ENCODE data around the gene FBLN2. TPM values are rescaled to one million over a fixed set of nuclear protein-coding genes. Genes with fewer than 3 reads are reported as not detected.
"Not testable (repeated sequence)": the region's sequence is repeated elsewhere in the genome, so short reads cannot be mapped to it uniquely, and the experiment has no call there.

FBLN2 gene
- total RNA-seq, 2 experiments from 2014 or later: not detected

DNA sequence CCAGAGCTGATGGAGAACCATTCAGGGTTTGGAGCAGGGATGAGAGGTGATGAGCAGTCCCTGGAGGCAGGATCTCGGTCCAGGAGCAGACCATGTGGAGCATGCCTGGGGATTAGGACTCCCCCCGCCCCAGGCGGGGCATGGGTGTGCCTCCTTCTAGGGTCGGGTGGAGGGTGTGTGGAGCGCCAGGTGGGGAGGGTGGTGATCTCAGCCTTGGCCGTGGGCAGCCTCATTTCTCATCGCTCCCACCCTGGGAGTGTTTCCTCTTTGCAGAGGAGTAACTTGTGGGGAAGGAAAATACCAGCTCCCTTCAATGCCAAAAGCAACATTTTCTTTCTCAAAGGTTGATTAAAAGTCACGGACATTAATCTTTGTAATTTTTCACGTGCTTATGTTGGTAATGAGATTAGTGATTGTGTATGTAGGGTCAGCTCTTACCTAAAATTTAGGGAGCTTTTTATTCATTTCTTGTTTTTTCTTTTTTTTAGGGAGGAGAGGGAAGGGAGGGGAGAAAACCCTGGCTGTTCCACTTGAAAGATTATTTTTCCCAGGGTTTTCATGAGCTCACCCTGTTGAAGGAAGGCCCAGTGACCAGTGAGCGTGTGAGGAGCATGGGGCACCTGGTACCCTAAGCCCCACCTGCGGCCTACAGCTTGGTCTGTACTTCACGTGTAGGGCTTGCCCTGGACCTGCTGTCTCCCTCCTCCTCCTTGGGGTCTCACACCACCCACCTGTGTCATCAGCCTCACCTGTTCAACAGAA, 11.0 kb downstream of the FBLN2 start:
- H3K27me3 Mint-ChIP-seq: peaks cover 12% of the 10 kb centered on the region
- ChIA-PET POLR2A (no interaction called here), CTCF (interaction anchor here (1.4 to 1.5 kb wide), 2 partner anchors 64 to 87 kb away, joined by 3 to 4 read pairs; no protein-coding TSS in a partner anchor)
- H3K9me3 Mint-ChIP-seq: no peaks in the 10 kb centered on the region
- H3K4me1 Mint-ChIP-seq (ENCODE audit: low read depth): no peaks in the 10 kb centered on the region
- H3K36me3 Mint-ChIP-seq: no peaks in the 10 kb centered on the region
- intact Hi-C loops (cut with micrococcal nuclease): no loop called here
- no peak overlapping the region for H3K4me3 Mint-ChIP-seq
- DNase-seq: no peak
- H3K27ac Mint-ChIP-seq: no peak overlapping the region

DNA sequence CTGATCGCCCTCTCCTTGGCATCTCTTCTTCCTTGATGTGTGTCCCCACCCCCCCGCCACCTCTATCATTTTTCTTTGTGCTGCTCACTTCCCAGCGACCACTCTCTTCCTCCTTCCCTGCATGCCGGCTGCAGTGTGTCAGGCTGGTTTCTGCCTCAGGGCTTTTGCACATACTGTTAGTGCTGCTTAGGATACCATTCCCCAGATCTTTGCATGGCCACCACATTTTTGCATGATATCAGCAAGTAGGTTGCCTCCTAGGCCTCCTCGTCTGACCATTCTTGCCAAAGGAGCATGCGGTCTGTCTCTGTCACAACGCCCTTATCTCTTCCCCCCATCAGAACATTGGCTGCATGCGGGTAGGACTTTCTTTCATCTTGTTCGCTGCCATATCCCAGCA, 12.5 kb downstream of the FBLN2 start:
- H3K4me3 Mint-ChIP-seq: no peak overlapping the region
- ChIA-PET POLR2A (no interaction called here), CTCF (no interaction called here)

DNA sequence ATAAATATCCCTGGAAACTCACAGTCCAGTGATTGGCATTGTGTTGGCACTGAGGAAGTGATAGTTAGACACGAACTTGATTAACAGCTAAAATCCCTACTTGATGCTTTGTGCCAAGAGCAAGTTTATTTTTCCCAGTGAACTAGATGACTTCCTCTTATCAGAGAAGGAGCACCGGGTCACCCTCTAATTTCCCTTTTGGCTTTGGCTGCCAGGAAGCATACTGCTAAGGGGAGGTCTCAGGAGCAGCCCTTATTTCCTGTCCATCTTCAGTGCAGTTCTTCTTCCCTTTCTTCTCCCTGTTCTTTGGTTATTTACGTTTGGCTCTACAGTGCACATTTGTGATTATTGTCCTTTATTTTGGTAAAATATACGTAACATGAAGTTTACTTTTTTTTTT, 13.0 kb downstream of the FBLN2 start:
- CTCF ChIA-PET: no interaction called here
- POLR2A ChIA-PET: no interaction called here
- DNase-seq: no peak
- no peaks in the 10 kb centered on the region for H3K9me3 Mint-ChIP-seq
- intact Hi-C loops (cut with micrococcal nuclease): no loop called here
- H3K36me3 Mint-ChIP-seq: no peaks in the 10 kb centered on the region
- H3K4me3 Mint-ChIP-seq: no peak overlapping the region
- H3K27ac Mint-ChIP-seq: no peak overlapping the region
- no peaks in the 10 kb centered on the region for H3K4me1 Mint-ChIP-seq (ENCODE audit: low read depth)
- peaks cover 12% of the 10 kb centered on the region for H3K27me3 Mint-ChIP-seq

More for the DNA sequence above, 12.5 kb downstream of the FBLN2 start:
- Mint-ChIP-seq H3K27ac (no peak overlapping the region), H3K9me3 (no peaks in the 10 kb centered on the region), H3K27me3 (peaks cover 12% of the 10 kb centered on the region), H3K36me3 (no peaks in the 10 kb centered on the region), H3K4me1 (ENCODE audit: low read depth) (no peaks in the 10 kb centered on the region)
- DNase-seq: no peak
- intact Hi-C loops (cut with micrococcal nuclease): no loop called here

DNA sequence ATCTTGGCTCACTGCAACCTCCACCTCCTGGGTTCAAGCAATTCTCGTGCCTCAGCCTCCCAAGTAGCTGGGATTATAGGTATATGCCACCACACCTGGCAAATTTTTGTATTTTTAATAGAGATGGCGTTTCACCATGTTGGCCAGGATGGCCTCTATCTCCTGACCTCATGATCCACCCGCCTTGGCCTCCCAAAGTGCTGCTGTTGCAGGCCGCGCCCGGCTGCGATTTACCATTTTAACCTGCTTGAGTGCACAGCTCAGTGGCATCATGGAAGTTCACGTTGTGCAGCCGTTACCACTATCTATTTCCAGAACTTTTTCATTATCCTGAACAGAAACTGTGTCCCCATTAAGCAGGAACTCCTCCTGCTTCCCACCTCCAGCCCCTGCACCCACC, 13.5 kb downstream of the FBLN2 start:
- H3K36me3 Mint-ChIP-seq; intact Hi-C loops (cut with micrococcal nuclease); DNase-seq; H3K9me3 Mint-ChIP-seq; H3K4me3 Mint-ChIP-seq; CTCF ChIA-PET; H3K27ac Mint-ChIP-seq; POLR2A ChIA-PET; H3K4me1 Mint-ChIP-seq (ENCODE audit: low read depth): not testable (repeated sequence)
- peaks cover 12% of the 10 kb centered on the region for H3K27me3 Mint-ChIP-seq

DNA sequence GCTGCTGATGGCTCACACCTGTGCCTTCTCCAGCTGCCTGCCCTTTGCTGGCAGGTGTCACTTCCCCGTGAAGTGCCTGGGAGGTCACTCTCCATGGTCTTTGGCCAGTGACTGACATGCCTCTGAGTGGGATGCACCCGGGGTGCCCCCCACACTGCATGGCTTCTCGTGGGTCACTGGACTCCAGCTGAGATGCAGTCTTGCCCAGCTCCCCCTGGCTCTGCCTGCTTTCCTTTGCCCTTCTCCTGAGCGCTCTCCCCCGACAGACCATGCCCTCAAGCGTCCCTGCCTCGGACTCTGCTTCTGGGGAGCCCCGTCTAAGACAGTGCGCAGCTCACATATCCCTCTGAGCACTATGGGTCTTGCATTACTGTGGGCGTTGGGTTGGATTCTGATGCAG, 14.4 kb downstream of the FBLN2 start:
- no peak for DNase-seq
- peaks cover 9% of the 10 kb centered on the region for H3K27me3 Mint-ChIP-seq
- CTCF ChIA-PET: interaction anchor here (0.6 kb wide), 1 partner anchor 93 kb away, joined by 3 read pairs; no protein-coding TSS in a partner anchor
- no peak overlapping the region for H3K27ac Mint-ChIP-seq
- POLR2A ChIA-PET: no interaction called here
- H3K9me3 Mint-ChIP-seq: no peaks in the 10 kb centered on the region
- H3K36me3 Mint-ChIP-seq: no peaks in the 10 kb centered on the region
- intact Hi-C loops (cut with micrococcal nuclease): no loop called here
- H3K4me3 Mint-ChIP-seq: no peak overlapping the region
- H3K4me1 Mint-ChIP-seq (ENCODE audit: low read depth): no peaks in the 10 kb centered on the region

DNA sequence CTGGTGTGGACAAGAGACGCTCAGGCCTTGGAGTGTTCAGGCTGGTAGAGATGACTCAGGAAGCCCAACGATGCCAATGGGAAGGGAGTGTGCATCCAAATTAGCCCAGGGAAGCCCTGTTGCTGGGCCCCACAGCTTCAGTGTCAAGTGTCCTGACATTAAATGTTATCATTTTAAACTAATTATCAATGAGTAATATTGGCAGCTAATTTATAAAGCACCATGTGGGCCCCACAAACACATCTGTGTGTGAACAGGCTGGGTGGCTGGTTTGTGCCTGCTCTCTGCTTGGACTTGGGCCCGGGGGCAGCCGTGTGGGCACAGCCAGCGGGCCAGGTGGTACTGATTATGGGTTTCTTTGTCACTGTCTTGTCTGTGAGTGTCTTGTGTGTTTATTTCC, 15.0 kb downstream of the FBLN2 start:
- H3K36me3 Mint-ChIP-seq: no peaks in the 10 kb centered on the region
- no peak for DNase-seq
- H3K9me3 Mint-ChIP-seq: no peaks in the 10 kb centered on the region
- CTCF ChIA-PET: interaction anchor here (0.6 kb wide), 1 partner anchor 94 kb away, joined by 3 read pairs; no protein-coding TSS in a partner anchor
- POLR2A ChIA-PET: no interaction called here
- H3K4me3 Mint-ChIP-seq: no peak overlapping the region
- H3K27me3 Mint-ChIP-seq: peaks cover 9% of the 10 kb centered on the region
- intact Hi-C loops (cut with micrococcal nuclease): no loop called here
- H3K27ac Mint-ChIP-seq: no peak overlapping the region
- H3K4me1 Mint-ChIP-seq (ENCODE audit: low read depth): no peaks in the 10 kb centered on the region

DNA sequence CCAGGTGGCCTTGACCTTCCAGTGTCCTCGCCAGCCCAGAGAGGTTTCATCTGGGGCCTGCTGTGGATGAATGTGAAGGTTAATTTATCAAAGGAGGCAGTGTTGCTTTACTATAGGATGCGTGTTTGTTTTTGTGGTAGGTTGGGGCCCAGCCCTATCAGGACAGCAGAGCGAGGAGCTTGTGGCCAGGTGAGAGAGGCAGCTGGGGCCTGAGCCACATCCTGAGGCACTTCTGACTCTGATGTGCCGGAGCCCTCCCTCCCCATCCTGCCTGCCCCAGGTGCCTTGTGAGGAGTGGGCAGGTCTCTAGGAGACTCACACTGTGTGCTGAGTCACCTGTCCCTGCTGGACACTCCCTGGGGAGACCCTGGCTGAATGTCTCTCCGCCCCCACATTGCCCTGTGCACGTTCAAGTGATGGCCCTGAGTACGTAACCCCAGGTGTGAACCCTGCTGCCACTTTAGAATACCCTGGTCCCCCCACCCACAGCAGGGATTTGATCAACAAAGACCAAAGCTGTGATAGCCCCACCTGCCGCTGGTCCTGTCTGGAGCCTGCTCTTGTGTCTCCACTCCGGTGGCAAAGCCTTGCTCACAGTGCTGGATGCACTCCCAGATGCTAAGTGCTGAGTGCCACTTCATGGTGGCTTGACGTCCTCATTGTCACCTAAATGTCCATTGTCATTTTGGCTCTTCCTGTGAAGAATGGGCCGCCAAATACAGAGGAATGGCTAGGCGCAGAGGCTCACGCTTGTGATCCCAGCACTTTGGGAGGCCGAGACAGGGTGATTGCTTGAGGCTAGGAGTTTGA, 16.0 kb downstream of the FBLN2 start:
- POLR2A ChIA-PET: no interaction called here
- no peaks in the 10 kb centered on the region for H3K4me1 Mint-ChIP-seq (ENCODE audit: low read depth)
- H3K4me3 Mint-ChIP-seq: no peak overlapping the region
- DNase-seq: no peak
- H3K36me3 Mint-ChIP-seq: no peaks in the 10 kb centered on the region
- peaks cover 6% of the 10 kb centered on the region for H3K27me3 Mint-ChIP-seq
- intact Hi-C loops (cut with micrococcal nuclease): no loop called here
- H3K9me3 Mint-ChIP-seq: no peaks in the 10 kb centered on the region
- CTCF ChIA-PET: no interaction called here
- no peak overlapping the region for H3K27ac Mint-ChIP-seq

DNA sequence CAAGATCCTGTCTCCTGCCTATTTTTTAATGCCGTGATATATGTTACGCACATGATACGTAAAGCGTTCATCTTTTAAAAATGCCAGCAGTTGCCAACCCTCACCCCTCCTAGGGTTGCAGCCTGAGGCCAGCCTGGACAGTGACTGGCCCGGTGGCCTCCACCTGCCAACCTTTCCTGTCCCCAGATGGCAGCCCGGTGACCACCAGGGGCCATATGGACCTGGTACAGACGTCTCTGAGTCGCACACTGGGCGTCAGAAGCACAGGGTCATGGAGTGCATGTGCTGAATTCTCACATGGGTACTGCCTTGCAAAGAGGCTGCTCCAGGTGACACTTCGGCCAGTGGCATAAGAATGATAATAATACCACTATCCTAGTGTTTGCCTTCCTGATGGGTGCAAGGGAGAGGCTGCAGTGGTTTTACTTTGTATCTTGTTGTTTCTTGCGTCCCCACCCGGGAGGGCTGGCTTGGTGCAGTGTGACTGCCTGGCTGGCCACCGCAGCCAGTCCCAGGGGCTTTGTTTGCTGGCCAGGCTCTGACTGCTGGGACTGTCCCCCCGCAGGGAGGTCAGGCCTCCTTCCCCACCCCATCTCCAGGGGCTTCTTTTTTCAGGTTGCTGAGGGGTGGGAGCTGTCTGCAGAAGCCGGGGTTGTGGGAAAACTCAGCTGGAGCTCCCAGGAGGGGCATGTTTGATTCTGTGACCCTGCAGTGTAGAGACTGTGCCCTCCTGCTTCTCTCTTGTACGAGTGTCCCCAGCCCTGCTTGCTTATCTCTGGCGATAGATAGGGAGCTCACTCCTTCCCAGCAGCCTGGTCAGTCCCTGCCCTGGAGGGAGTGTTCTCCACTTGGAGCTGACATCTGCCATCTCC, 16.9 kb downstream of the FBLN2 start:
- CTCF ChIA-PET: no interaction called here
- intact Hi-C loops (cut with micrococcal nuclease): no loop called here
- DNase-seq: no peak
- H3K27ac Mint-ChIP-seq: no peak overlapping the region
- H3K4me3 Mint-ChIP-seq: no peak overlapping the region
- peaks cover 6% of the 10 kb centered on the region for H3K27me3 Mint-ChIP-seq
- H3K36me3 Mint-ChIP-seq: no peaks in the 10 kb centered on the region
- POLR2A ChIA-PET: no interaction called here
- no peaks in the 10 kb centered on the region for H3K4me1 Mint-ChIP-seq (ENCODE audit: low read depth)
- no peaks in the 10 kb centered on the region for H3K9me3 Mint-ChIP-seq

DNA sequence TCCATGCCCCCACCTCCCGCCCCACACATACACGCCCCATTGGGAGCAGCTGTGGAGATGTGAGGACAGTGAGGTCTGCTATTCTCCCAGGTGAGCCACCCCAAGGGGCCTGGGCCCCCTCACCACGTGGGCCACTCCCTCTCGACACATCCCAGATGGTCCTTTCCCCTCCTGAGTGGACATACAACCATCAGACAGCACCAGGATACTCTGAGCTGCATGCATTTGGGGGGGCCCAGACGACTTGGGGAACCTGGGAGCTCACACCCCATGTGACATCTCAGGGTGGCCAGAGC, 17.5 kb downstream of the FBLN2 start:
- intact Hi-C loops (cut with micrococcal nuclease): no loop called here
- no peak for DNase-seq
- Mint-ChIP-seq H3K27ac (no peak overlapping the region), H3K36me3 (no peaks in the 10 kb centered on the region), H3K4me1 (ENCODE audit: low read depth) (no peaks in the 10 kb centered on the region), H3K27me3 (peaks cover 5% of the 10 kb centered on the region), H3K9me3 (no peaks in the 10 kb centered on the region), H3K4me3 (no peak overlapping the region)
- POLR2A ChIA-PET: no interaction called here
- CTCF ChIA-PET: no interaction called here

DNA sequence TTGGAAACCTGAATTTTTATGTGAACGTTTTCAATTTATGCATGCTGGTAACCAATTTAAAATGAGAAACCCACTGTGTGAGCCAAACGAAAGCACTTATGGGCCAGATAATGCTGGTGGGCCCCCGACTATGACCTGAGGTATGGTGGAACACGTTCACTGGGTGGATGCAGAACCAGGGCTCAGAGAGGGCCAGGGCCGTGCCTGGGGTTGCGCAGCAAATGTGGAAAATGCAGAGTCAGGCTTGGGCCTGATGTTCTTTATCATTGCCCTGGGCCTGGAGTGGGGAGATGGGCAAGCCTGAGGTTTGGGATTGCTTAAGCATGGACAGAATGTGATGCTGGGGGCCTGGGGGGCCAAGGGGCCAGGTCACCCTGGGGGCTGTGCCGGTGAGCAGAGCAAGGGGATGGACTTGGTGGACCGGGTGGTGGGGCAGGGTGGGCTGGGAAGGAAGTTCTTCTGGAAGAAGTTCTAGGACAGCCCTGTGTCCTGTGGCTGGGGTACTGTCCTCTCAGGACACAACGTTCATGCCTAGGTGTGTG, 17.9 kb downstream of the FBLN2 start:
- no peak for DNase-seq
- Mint-ChIP-seq H3K27me3 (peaks cover 3% of the 10 kb centered on the region), H3K27ac (no peak overlapping the region), H3K4me3 (no peak overlapping the region), H3K9me3 (no peaks in the 10 kb centered on the region), H3K36me3 (no peaks in the 10 kb centered on the region), H3K4me1 (ENCODE audit: low read depth) (no peaks in the 10 kb centered on the region)
- ChIA-PET CTCF (no interaction called here), POLR2A (no interaction called here)
- intact Hi-C loops (cut with micrococcal nuclease): no loop called here

DNA sequence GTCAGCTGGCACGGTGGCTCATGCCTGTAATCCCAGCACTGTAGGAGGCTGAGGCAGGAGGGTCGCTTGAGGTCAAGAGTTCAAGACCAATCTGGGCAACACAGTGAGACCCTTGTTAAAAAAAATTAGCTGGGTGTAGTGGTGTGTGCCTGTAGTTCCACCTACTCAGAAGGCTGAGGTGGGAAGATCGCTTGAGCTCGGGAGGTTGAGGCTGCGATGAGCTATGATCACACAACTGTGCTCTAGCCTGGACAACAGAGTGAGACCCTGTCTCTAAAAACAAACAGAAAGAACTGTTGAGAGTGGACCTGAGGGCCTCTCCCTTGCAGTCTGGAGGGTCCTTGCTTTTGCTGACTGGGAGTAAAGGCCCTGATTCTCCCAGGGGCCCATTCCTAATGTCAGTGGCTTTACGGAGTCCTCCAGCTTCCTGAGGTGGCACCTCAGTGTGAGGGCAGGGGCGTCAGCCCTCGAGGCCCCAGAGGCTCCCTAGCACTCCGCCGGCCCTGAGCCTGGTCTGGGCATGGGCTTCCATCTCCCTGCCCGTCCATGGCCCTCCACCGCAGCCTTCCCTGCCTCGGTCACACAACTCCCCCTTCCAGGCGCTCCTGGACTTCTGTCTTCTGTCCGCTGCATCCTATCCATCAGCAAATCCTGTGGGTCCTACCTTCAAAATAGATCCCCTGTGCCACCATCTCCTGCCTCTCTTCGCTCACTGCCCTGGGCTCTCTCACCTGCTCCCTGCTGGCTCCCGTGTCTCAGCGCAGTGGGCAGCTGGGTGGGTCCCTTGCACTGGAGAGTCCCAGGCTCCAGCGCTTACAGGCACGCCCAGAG, 19.0 kb downstream of the FBLN2 start:
- Mint-ChIP-seq H3K36me3 (no peaks in the 10 kb centered on the region), H3K27me3 (peaks cover 3% of the 10 kb centered on the region), H3K9me3 (no peaks in the 10 kb centered on the region), H3K4me1 (ENCODE audit: low read depth) (no peaks in the 10 kb centered on the region), H3K27ac (no peak overlapping the region), H3K4me3 (no peak overlapping the region)
- POLR2A ChIA-PET: no interaction called here
- DNase-seq: no peak
- CTCF ChIA-PET: no interaction called here
- intact Hi-C loops (cut with micrococcal nuclease): no loop called here
